ENCODE measurements around the gene PTPRB.

PTPRB gene

GRCh38 chr12:70644861-70645260 lies 7.6 kb upstream of the PTPRB start:
- no peak for DNase-seq (ENCODE audit: low read depth in 2 of 2, low spot score in 1 of 2)

GRCh38 chr12:70643939-70644338 lies 6.7 kb upstream of the PTPRB start:
- DNase-seq (ENCODE audit: low read depth in 2 of 2, low spot score in 1 of 2): no peak

- no peak for DNase-seq (ENCODE audit: low read depth in 2 of 2, low spot score in 1 of 2)
Observed at GRCh38 chr12:70641691-70642090, 4.5 kb upstream of the PTPRB start.

- no peak for DNase-seq (ENCODE audit: low read depth in 2 of 2, low spot score in 1 of 2)
Observed at GRCh38 chr12:70640901-70641300, 3.7 kb upstream of the PTPRB start.

- DNase-seq (ENCODE audit: low read depth in 2 of 2, low spot score in 1 of 2): no peak
Observed at GRCh38 chr12:70639535-70639934, 2.3 kb upstream of the PTPRB start.

GRCh38 chr12:70638639-70639360 lies 1.6 kb upstream of the PTPRB start:
- DNase-seq (ENCODE audit: low read depth in 2 of 2, low spot score in 1 of 2): no peak

- no peak for DNase-seq (ENCODE audit: low read depth in 2 of 2, low spot score in 1 of 2)
Observed at GRCh38 chr12:70635755-70636154, 1.5 kb downstream of the PTPRB start.

- DNase-seq (ENCODE audit: low read depth in 2 of 2, low spot score in 1 of 2): no peak
Observed at GRCh38 chr12:70628701-70629480, 8.3 kb downstream of the PTPRB start.

GRCh38 chr12:70627677-70628076 lies 9.6 kb downstream of the PTPRB start:
- no peak for DNase-seq (ENCODE audit: low read depth in 2 of 2, low spot score in 1 of 2)

- no peak for DNase-seq (ENCODE audit: low read depth in 2 of 2, low spot score in 1 of 2)
Observed at GRCh38 chr12:70626180-70626579, 11.0 kb downstream of the PTPRB start.

- DNase-seq (ENCODE audit: low read depth in 2 of 2, low spot score in 1 of 2): no peak
Observed at GRCh38 chr12:70619471-70620152, 17.6 kb downstream of the PTPRB start.

GRCh38 chr12:70618371-70618770 lies 18.9 kb downstream of the PTPRB start:
- no peak for DNase-seq (ENCODE audit: low read depth in 2 of 2, low spot score in 1 of 2)

- DNase-seq (ENCODE audit: low read depth in 2 of 2, low spot score in 1 of 2): no peak
Observed at GRCh38 chr12:70617450-70617849, 19.8 kb downstream of the PTPRB start.

GRCh38 chr12:70615174-70615866 lies 21.9 kb downstream of the PTPRB start:
- DNase-seq (ENCODE audit: low read depth in 2 of 2, low spot score in 1 of 2): no peak

- DNase-seq (ENCODE audit: low read depth in 2 of 2, low spot score in 1 of 2): no peak
Observed at GRCh38 chr12:70609739-70610491, 27.3 kb downstream of the PTPRB start.

- no peak for DNase-seq (ENCODE audit: low read depth in 2 of 2, low spot score in 1 of 2)
Observed at GRCh38 chr12:70609203-70609602, 28.0 kb downstream of the PTPRB start.

GRCh38 chr12:70608184-70608583 lies 29.0 kb downstream of the PTPRB start:
- DNase-seq (ENCODE audit: low read depth in 2 of 2, low spot score in 1 of 2): no peak

- DNase-seq (ENCODE audit: low read depth in 2 of 2, low spot score in 1 of 2): no peak
Observed at GRCh38 chr12:70607107-70607506, 30.1 kb downstream of the PTPRB start.

GRCh38 chr12:70605976-70606375 lies 31.3 kb downstream of the PTPRB start:
- no peak for DNase-seq (ENCODE audit: low read depth in 2 of 2, low spot score in 1 of 2)

GRCh38 chr12:70604662-70605061 lies 32.6 kb downstream of the PTPRB start:
- no peak for DNase-seq (ENCODE audit: low read depth in 2 of 2, low spot score in 1 of 2)

- no peak for DNase-seq (ENCODE audit: low read depth in 2 of 2, low spot score in 1 of 2)
Observed at GRCh38 chr12:70603044-70603443, 34.2 kb downstream of the PTPRB start.
